K562 (cell line): ENCODE data around the gene ABCC1. TPM values are rescaled to one million over a fixed set of nuclear protein-coding genes. Genes with fewer than 3 reads are reported as not detected.
A peak's percentile ranks its signal among the peaks of the same experiment; 100 is the strongest.

Experiments
- ATF1 ChIP-seq, 2 experiments: fragments of 450-650 bp in 1 of 2; IDR thresholded peaks; 2 replicates each; pipeline ENCODE4 v1.6.1; 2016; ENCODE audit warnings: missing compliant biosample characterization in 1 of 2, missing genetic modification characterization in 1 of 2
- DMBX1 ChIP-seq: fragments of 250-450 bp; sonication (Bioruptor Pico); IDR thresholded peaks from 2 replicates; pipeline ENCODE4 v1.8.0; 2022; ENCODE audit warnings: inconsistent platforms, mild to moderate bottlenecking, moderate library complexity, borderline replicate concordance
- EP300 ChIP-seq: IDR thresholded peaks from 2 replicates; pipeline ENCODE4 v1.6.1; 2012; ENCODE audit warnings: low read length, improper control_type of control experiment
- FOXK1 ChIP-seq: sonication (generic); formaldehyde crosslinking; IDR thresholded peaks from 2 replicates; pipeline ENCODE4 v1.8.0; 2022; ENCODE audit warnings: missing genetic modification reagents, mild to moderate bottlenecking, borderline replicate concordance
- FOXP1 ChIP-seq: sonication (generic); formaldehyde crosslinking; IDR thresholded peaks from 2 replicates; pipeline ENCODE4 v1.8.0; 2022; ENCODE audit warnings: mild to moderate bottlenecking, missing genetic modification reagents
- HDAC3 ChIP-seq: fragments of 450-650 bp; IDR thresholded peaks from 2 replicates; pipeline ENCODE4 v1.6.1; 2018; ENCODE audit warnings: borderline replicate concordance, mild to moderate bottlenecking, moderate library complexity; ENCODE audit not compliant: partially characterized antibody
- MTA2 ChIP-seq: fragments of 450-650 bp; IDR thresholded peaks from 2 replicates; pipeline ENCODE4 v1.6.1; 2016; ENCODE audit warnings: low read depth
- NCOR1 ChIP-seq: fragments of 450-650 bp; IDR thresholded peaks from 2 replicates; pipeline ENCODE4 v1.6.1; 2016; ENCODE audit warnings: mild to moderate bottlenecking, moderate library complexity
- RAD21 ChIP-seq, 2 experiments: fragments of 250-450 bp in 1 of 2; fragments of 450-650 bp in 1 of 2; sonication (Bioruptor Pico) in 1 of 2; formaldehyde crosslinking in 1 of 2; IDR thresholded peaks in 1 of 2; conservative IDR thresholded peaks in 1 of 2; 2 replicates each; pipeline versions ENCODE4 v1.4.0 to v1.8.0; 2020 to 2022; ENCODE audit warnings: mild to moderate bottlenecking in 2 of 2, moderate library complexity in 1 of 2
- RBFOX2 ChIP-seq: fragments of 200-400 bp; formaldehyde crosslinking; IDR thresholded peaks from 2 replicates; pipeline ENCODE4 v1.6.1; 2017; ENCODE audit warnings: low read depth, mild to moderate bottlenecking, low read length, moderate library complexity
- STAT5B ChIP-seq: fragments of 250-450 bp; sonication (Bioruptor Pico); IDR thresholded peaks from 2 replicates; pipeline ENCODE4 v1.8.0; 2021; ENCODE audit warnings: mild to moderate bottlenecking, inconsistent platforms
- TEAD1 ChIP-seq, 2 experiments: fragments of 450-650 bp in 1 of 2; sonication (generic) in 1 of 2; formaldehyde crosslinking; IDR thresholded peaks; 2 replicates each; pipeline versions ENCODE4 v1.4.0 to v1.8.0; 2020 to 2022; ENCODE audit warnings: mild to moderate bottlenecking in 2 of 2, missing genetic modification reagents in 1 of 2
- ZBTB8A ChIP-seq: fragments of 450-650 bp; IDR thresholded peaks from 2 replicates; pipeline ENCODE4 v1.6.1; 2018; ENCODE audit warnings: mild to moderate bottlenecking, moderate library complexity; ENCODE audit not compliant: partially characterized antibody
- ZBTB9 ChIP-seq: fragments of 450-650 bp; formaldehyde crosslinking; IDR thresholded peaks from 2 replicates; pipeline ENCODE4 v1.4.0; 2020; ENCODE audit warnings: mild to moderate bottlenecking, moderate library complexity
- ZFPM2 ChIP-seq: fragments of 250-450 bp; sonication (Bioruptor Pico); IDR thresholded peaks from 2 replicates; pipeline ENCODE4 v1.5.1; 2022; ENCODE audit warnings: mild to moderate bottlenecking
- ZKSCAN8 ChIP-seq: fragments of 200-800 bp; sonication (Bioruptor generic); IDR thresholded peaks from 2 replicates; pipeline ENCODE4 v1.6.1; 2016; ENCODE audit warnings: missing genetic modification characterization, missing compliant biosample characterization
- ZNF316 ChIP-seq: fragments of 450-650 bp; IDR thresholded peaks from 2 replicates; pipeline ENCODE4 v1.6.1; 2016
- ZNF589 ChIP-seq: fragments of 200-800 bp; sonication (Bioruptor generic); IDR thresholded peaks from 2 replicates; pipeline ENCODE4 v1.6.1; 2016; ENCODE audit warnings: low read depth, missing genetic modification characterization, missing compliant biosample characterization
- polyA plus RNA-seq, 8 experiments: library from polyadenylated mRNA; depleted of rRNA in 4 of 8; stranded (reverse) in 5 of 8; unstranded in 3 of 8; fragments of >200 nt; fragmentation: Nextera tagmentation in 2 of 8; fragmentation: Illumina TruSeq in 1 of 8; extraction: Ambion mirVana in 2 of 8; extraction: Trizol in 1 of 8; gene quantifications; 2 replicates each; pipeline versions ENCODE4 v1.2.1 to v1.2.3, GENCODE V29; 2011 to 2014; ENCODE audit warnings: inconsistent platforms in 1 of 8, missing spikeins in 1 of 8
- total RNA-seq, 7 experiments: library from RNA; depleted of rRNA in 6 of 7; stranded (reverse); fragments of >200 nt in 6 of 7; fragmentation: Illumina TruSeq in 2 of 7; extraction: Trizol in 2 of 7; gene quantifications; 2 replicates each; pipeline versions ENCODE4 v1.2.1 to v1.2.3, GENCODE V29; 2011 to 2021; ENCODE audit warnings: low replicate concordance in 1 of 7
- TF ChIP-seq, protein P1 (sequence below): sonication (generic); formaldehyde crosslinking; IDR thresholded peaks from 2 replicates; pipeline ENCODE4 v1.8.0; 2022; ENCODE audit warnings: missing genetic modification reagents, mild to moderate bottlenecking, moderate library complexity, borderline replicate concordance
- TF ChIP-seq, protein P2 (sequence below): fragments of 450-650 bp; IDR thresholded peaks from 2 replicates; pipeline ENCODE4 v1.6.1; 2016
- TF ChIP-seq, protein P3 (sequence below): fragments of 250-450 bp; sonication (Bioruptor Pico); IDR thresholded peaks from 2 replicates; pipeline ENCODE4 v1.4.0; 2020; ENCODE audit warnings: mild to moderate bottlenecking, moderate library complexity

ABCC1 gene
- total and polyA plus RNA-seq, 9 of the 15 experiments (the other 6 are each of a cell fraction or from before 2014, with no cell fraction given), result 3.9 to 41.6 (median 10.0) TPM

- peak; percentile 87 for TF ChIP-seq ZNF589 (CRISPR knock-in tag)
- TF ChIP-seq, protein P1, sequence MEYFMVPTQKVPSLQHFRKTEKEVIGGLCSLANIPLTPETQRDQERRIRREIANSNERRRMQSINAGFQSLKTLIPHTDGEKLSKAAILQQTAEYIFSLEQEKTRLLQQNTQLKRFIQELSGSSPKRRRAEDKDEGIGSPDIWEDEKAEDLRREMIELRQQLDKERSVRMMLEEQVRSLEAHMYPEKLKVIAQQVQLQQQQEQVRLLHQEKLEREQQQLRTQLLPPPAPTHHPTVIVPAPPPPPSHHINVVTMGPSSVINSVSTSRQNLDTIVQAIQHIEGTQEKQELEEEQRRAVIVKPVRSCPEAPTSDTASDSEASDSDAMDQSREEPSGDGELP, result peak; percentile 87
- no peak for TF ChIP-seq STAT5B (CRISPR knock-in tag)
- TF ChIP-seq MTA2, result peak; percentile 19; the same call in 1 of the 2 replicates
- TF ChIP-seq TEAD1 (CRISPR knock-in tag; IDR thresholded peaks at IDR 0.05), result 0 out of 4 replicates have a peak, but pooled peaks of 1 of the 2 experiments have one; percentile 24
- TF ChIP-seq FOXP1 (CRISPR knock-in tag), result 0 out of 2 replicates have a peak, but pooled peaks have one; percentile 23
- TF ChIP-seq EP300, result peak; percentile 89
- peak; percentile 74 for TF ChIP-seq DMBX1 (CRISPR knock-in tag)
- TF ChIP-seq ZNF316, result no peak
- peak; percentile 85 for TF ChIP-seq NCOR1
- no peak for TF ChIP-seq ZBTB8A
- no peak for TF ChIP-seq RAD21 (CRISPR knock-in tag; conservative IDR thresholded peaks at IDR 0.05 in 1 of 2, IDR thresholded peaks at IDR 0.05 in 1 of 2)
- TF ChIP-seq ZKSCAN8 (CRISPR knock-in tag), result no peak; the same call in 1 of the 2 replicates
- TF ChIP-seq ATF1 (CRISPR knock-in tag; IDR thresholded peaks at IDR 0.05), result no peak
- peak; percentile 70 for TF ChIP-seq ATF1 (tag; IDR thresholded peaks at IDR 0.05)
- no peak for TF ChIP-seq FOXK1
- peak; percentile 32; the same call in 1 of the 2 replicates for TF ChIP-seq RBFOX2
- peak; percentile 38 for TF ChIP-seq HDAC3
- TF ChIP-seq, protein P2, sequence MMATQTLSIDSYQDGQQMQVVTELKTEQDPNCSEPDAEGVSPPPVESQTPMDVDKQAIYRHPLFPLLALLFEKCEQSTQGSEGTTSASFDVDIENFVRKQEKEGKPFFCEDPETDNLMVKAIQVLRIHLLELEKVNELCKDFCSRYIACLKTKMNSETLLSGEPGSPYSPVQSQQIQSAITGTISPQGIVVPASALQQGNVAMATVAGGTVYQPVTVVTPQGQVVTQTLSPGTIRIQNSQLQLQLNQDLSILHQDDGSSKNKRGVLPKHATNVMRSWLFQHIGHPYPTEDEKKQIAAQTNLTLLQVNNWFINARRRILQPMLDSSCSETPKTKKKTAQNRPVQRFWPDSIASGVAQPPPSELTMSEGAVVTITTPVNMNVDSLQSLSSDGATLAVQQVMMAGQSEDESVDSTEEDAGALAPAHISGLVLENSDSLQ, result peak; percentile 87
- no peak for TF ChIP-seq ZFPM2 (CRISPR knock-in tag)
- TF ChIP-seq ZBTB9, result 0 out of 2 replicates have a peak, but pooled peaks have one; percentile 49
- TF ChIP-seq, protein P3, sequence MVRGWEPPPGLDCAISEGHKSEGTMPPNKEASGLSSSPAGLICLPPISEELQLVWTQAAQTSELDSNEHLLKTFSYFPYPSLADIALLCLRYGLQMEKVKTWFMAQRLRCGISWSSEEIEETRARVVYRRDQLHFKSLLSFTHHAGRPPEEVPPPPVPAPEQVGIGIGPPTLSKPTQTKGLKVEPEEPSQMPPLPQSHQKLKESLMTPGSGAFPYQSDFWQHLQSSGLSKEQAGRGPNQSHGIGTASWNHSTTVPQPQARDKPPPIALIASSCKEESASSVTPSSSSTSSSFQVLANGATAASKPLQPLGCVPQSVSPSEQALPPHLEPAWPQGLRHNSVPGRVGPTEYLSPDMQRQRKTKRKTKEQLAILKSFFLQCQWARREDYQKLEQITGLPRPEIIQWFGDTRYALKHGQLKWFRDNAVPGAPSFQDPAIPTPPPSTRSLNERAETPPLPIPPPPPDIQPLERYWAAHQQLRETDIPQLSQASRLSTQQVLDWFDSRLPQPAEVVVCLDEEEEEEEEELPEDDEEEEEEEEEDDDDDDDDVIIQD (CRISPR knock-in tag), result no peak
Observed at GRCh38 chr16:16120382-16121184, 171.2 kb downstream of the ABCC1 start (continued).
